Activated CD4-positive, alpha-beta T cell treated with anti-CD3 and anti-CD28 coated beads, Interleukin-2, Interleukin-6, amounts not matched to agents 100 ng/mL and 50 ng/mL, durations not matched to agents 16 hours and 8 hours (primary cell): ENCODE data around the gene IPPK.

Experiments used
- DNase-seq: peaks from one replicate; pipeline ENCODE4 v3.0.0-alpha.2; 2020

Gene IPPK

DNA sequence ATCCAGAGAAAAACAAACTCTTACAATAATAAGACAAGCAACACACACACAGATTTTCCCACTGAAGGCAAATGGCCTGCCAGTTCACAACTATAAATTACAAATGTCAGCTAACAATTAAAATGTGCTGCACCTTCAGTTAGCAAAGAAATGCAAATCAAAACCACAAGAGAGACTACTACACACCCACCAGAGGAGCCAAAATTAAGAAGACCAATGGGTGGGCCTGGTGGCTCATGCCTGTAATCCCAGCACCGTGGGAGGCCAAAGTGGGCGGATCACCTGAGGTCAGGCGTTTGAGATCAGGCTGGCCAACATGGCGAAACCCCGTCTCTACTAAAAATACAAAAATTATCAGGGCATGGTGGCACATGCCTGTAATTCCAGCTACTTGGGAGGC, 15.1 kb upstream of the IPPK start:
- no peak for DNase-seq

GRCh38 chr9:92682269-92682668, 12.3 kb upstream of the IPPK start:
- no peak for DNase-seq

GRCh38 chr9:92680166-92681119, 10.5 kb upstream of the IPPK start:
- DNase-seq: no peak

GRCh38 chr9:92679413-92680165, 9.7 kb upstream of the IPPK start:
- DNase-seq: no peak

- DNase-seq: no peak
Measured at GRCh38 chr9:92671323-92671722, 1.4 kb upstream of the IPPK start.

GRCh38 chr9:92669527-92669889, 423 bp downstream of the IPPK start:
- DNase-seq: peak; percentile 38

- peak; percentile 50 for DNase-seq
Measured at GRCh38 chr9:92668746-92669526, 995 bp downstream of the IPPK start.

DNA sequence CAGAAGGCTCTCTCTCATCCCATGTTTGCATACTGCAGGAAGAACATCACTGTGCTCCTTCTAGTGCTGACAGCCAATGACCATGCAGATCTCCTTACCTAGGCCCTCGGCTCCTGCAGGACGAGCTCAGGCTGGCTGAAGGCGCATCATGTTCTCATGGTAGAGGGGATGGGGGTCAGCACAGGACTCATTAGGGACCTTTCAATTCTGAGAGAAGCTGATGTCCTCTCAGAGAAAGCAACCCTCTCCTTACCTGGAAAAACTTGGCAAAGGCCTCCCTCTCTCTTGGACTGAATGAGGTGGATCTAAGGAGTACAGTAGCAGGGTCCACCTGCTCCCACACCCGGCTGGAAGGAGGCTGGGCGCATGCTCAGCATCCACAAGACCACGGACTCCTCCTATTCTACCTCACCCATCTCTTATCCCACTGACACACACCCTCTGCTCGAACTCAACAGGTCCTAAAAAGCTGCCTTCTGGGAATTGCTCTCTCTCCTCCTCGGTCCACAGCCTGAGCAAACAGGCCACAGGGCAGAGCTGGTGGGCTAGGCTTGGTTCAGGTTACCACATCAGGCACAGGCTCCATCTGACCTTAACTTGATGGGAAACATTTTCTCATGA, 2.9 kb downstream of the IPPK start:
- DNase-seq: no peak

DNA sequence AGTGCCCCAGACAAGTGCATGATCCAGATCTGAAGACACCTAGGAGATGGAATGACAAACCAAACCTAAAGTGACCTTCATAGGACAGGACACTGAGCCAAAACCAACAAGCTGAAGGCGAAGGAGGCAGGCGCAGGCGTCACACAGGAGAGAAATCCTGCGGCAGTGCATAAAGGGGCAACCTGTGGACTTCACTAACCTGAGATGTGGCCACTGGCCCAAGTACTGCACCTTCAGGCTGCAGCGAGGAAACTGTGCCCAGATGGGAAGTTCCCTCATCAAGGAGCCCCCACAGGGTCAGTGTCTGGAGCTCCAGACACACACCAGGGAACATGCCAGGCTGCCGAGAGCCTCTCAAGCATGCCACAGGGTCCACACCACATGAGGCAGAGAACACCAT, 3.7 kb downstream of the IPPK start:
- no peak for DNase-seq

DNA sequence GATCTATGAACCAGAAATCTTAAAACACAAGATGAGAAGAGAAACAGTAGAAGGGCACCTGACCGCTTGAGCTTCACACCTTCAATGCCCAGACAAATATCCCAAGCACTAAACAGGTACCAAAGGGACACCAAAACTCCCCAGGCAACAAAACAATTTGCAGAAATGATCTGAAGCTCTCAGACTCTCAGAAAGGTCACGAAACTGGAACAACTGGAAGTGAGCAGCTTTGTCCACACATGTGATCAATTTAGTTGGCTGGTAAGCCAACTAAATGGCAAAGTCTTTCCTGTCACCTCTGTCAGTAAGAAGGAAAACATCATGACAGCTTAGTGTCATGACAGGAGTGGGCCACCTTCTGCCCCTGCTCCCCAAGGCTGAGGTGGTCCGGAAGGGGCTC, 4.1 kb downstream of the IPPK start:
- DNase-seq: no peak

DNA sequence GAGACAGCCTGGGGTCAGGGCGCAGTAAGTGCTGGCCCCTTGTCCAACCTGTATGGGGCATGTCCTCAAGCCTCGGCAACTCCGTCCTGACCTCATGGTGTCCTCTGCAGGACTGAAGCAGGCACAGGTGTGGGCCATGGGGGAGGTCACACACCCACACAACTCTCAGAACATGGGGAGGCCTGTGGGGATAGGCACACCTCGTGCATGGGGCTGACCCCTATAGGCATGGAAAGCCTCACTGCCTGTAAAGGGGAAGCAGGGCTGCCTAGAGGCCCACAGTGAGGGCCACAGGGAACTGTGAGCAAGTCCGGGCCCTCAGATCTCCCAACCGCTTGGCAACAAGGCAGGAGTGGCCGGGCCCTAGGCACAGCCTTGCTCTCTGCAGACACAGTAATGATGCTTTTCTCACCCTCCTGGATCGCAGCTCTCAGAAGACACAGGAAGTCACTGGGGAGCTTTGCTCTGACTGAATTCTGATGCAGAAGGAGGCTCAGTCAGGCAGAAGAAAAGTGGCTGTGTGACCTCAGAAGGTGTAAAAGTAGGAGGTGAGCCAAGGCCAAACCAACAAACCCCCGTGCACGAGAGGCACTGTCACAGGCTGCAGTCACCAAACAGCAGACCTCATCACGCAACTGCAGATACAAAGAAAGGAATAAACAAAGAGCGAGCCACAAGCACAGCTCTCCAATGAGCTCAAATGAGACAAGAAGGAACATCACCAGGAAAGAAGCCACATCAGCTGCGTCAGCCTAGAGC, 5.4 kb downstream of the IPPK start:
- peak; percentile 50 for DNase-seq

DNA sequence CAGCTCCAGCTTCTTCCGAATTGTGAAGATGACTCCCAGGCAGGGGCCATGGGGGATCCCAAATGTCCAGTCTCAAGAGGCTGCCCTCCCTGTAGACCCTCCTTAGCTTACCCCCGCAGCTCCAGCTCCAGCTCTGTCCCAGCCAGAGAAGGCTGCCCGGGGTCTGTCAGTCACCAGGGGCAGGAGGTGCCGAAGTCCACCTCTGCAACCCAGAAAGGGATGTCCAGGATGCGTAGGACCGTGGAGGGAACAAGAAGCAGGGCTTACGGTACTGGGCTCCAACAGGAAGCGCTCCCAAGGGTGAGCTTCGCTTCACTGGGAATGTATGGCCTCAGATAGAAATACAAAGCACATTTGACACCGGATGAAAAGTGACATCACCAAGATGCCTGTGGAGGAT, 6.0 kb downstream of the IPPK start:
- DNase-seq: no peak

- no peak for DNase-seq
Measured at GRCh38 chr9:92663126-92663525, 6.8 kb downstream of the IPPK start.

DNA sequence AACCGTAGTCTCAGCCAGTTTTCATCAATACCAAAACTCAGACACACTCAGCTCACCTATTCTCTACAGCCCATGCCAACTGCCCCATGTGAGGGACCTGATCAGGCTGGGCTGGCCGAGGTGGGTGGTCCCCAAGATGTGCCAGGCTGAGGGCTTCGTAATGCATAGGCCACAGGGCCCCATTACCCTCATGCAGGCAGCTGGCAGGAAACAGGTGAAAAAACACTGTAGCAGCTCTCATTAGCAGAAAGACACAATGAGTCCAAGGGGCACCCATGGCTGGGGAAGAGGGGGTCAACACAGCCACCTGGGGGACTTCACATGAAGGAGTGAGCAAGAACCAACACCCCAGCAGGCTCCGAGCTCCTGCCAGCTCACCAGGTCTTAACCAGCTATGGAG, 8.2 kb downstream of the IPPK start:
- no peak for DNase-seq

DNA sequence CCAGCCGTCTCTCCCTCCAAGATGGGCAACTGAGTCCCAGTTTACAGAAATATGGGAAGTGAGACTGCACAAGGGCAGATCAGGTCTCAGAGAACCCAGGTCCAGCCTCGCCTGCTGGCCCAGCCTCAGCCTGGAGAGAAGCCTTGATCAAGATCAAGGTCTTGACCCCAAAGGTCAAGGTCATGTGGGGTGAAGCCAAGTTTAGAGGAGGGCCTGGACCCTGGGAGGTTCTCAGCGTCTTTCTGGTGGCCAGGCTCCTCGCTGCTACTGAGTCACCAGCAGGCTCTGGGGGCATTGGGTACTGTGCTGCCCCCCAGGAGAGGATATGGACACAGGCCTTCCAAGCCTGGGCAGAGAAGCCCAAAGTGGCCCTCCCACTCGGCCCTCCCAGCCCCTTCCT, 8.8 kb downstream of the IPPK start:
- no peak for DNase-seq

GRCh38 chr9:92660266-92660665, 9.7 kb downstream of the IPPK start:
- DNase-seq: no peak

GRCh38 chr9:92659601-92660000, 10.3 kb downstream of the IPPK start:
- DNase-seq: no peak

DNA sequence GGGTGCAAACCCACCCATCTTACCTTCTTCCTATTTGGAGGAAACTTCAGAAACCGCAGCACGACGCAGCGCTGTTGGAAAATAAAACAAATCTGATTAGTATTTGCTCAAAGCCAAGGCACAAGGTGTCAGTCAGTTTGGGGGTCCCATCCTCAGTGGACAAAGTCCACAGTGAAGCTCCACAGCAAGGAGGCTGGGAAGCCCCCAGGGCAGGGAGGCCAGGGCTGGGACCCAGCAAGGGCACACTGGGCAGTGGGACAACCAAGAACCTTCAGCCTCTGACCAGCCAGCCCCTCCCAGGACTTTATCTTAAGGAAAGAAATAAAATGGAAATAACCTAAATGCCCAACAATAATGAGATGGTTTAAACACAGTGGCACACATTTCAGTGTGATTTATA, 11.3 kb downstream of the IPPK start:
- no peak for DNase-seq

DNA sequence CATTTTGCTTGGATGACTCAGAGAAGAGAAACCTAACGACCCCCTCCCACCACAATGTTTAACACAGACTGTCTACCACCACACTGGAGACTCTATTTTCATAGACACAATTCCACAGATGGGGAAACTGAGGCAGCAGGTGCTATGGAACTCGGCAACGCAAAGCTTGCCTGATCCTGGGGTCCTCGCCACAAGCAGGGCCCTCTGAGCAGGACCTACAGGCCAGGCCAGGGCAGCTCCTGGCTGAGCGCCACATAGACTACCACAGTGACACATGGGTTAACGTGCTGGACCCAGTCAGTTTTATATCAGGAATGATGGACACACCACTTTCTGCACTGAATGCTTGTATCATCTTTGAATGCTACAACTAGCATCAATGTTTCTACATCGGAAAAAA, 11.8 kb downstream of the IPPK start:
- no peak for DNase-seq

- no peak for DNase-seq
Measured at GRCh38 chr9:92657296-92658094, 12.4 kb downstream of the IPPK start.

- no peak for DNase-seq
Measured at GRCh38 chr9:92656537-92656925, 13.4 kb downstream of the IPPK start.
